ENCODE results near the gene ZNF385A. TPM values are rescaled to one million over a fixed set of nuclear protein-coding genes. Genes with fewer than 3 reads are reported as not detected.

The ZNF385A gene
- total and polyA plus RNA-seq, 9 of the 15 experiments (the other 6 are each of a cell fraction or from before 2014, with no cell fraction given): 1.0 to 111 (median 7.7) TPM

GRCh38 chr12:54337280-54337842 is 47.2 kb downstream of the ZNF385A start (continued):
- TF ChIP-seq, protein P1, sequence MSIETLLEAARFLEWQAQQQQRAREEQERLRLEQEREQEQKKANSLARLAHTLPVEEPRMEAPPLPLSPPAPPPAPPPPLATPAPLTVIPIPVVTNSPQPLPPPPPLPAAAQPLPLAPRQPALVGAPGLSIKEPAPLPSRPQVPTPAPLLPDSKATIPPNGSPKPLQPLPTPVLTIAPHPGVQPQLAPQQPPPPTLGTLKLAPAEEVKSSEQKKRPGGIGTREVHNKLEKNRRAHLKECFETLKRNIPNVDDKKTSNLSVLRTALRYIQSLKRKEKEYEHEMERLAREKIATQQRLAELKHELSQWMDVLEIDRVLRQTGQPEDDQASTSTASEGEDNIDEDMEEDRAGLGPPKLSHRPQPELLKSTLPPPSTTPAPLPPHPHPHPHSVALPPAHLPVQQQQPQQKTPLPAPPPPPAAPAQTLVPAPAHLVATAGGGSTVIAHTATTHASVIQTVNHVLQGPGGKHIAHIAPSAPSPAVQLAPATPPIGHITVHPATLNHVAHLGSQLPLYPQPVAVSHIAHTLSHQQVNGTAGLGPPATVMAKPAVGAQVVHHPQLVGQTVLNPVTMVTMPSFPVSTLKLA (conservative IDR thresholded peaks at IDR 0.05): peak in 1 of 2 experiments; percentile 49; a peak in 3 of 4 replicates
- no peak for TF ChIP-seq SAP30 (IDR thresholded peaks at IDR 0.05; ENCODE audit: borderline replicate concordance, insufficient read depth, low read depth, low read length, poor library complexity, severe bottlenecking)
- 0 out of 2 replicates have a peak, but pooled peaks have one; percentile 40 for TF ChIP-seq RB1 (IDR thresholded peaks at IDR 0.05; ENCODE audit: low read depth)
- TF ChIP-seq, protein P2, sequence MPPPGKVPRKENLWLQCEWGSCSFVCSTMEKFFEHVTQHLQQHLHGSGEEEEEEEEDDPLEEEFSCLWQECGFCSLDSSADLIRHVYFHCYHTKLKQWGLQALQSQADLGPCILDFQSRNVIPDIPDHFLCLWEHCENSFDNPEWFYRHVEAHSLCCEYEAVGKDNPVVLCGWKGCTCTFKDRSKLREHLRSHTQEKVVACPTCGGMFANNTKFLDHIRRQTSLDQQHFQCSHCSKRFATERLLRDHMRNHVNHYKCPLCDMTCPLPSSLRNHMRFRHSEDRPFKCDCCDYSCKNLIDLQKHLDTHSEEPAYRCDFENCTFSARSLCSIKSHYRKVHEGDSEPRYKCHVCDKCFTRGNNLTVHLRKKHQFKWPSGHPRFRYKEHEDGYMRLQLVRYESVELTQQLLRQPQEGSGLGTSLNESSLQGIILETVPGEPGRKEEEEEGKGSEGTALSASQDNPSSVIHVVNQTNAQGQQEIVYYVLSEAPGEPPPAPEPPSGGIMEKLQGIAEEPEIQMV (tag; conservative IDR thresholded peaks at IDR 0.05; ENCODE audit: low read depth): no peak
- TF ChIP-seq HNRNPUL1 (IDR thresholded peaks at IDR 0.05; ENCODE audit: low read length): no peak
- no peak for TF ChIP-seq FOXP1 (CRISPR knock-in tag; IDR thresholded peaks at IDR 0.05)
- peak; percentile 32 for TF ChIP-seq TBP (optimal IDR thresholded peaks at IDR 0.05; ENCODE audit: low read depth, low read length)
- no peak for TF ChIP-seq PCBP1 (IDR thresholded peaks at IDR 0.05; ENCODE audit: low read depth, low read length, poor library complexity, severe bottlenecking)
- 0 out of 2 replicates have a peak, but pooled peaks have one; percentile 29 for TF ChIP-seq GATAD2B (IDR thresholded peaks at IDR 0.05; ENCODE audit: borderline replicate concordance)
- peak; percentile 79 for TF ChIP-seq ARID3A (IDR thresholded peaks at IDR 0.05; ENCODE audit: borderline replicate concordance, low read depth, low read length)
- peak; percentile 36 to 54 for TF ChIP-seq MAZ (CRISPR knock-in tag; conservative IDR thresholded peaks at IDR 0.05 in 1 of 2, IDR thresholded peaks at IDR 0.05 in 1 of 2)
- TF ChIP-seq MED1 (CRISPR knock-in tag; IDR thresholded peaks at IDR 0.05; ENCODE audit: borderline replicate concordance): no peak
- TF ChIP-seq, protein P3, sequence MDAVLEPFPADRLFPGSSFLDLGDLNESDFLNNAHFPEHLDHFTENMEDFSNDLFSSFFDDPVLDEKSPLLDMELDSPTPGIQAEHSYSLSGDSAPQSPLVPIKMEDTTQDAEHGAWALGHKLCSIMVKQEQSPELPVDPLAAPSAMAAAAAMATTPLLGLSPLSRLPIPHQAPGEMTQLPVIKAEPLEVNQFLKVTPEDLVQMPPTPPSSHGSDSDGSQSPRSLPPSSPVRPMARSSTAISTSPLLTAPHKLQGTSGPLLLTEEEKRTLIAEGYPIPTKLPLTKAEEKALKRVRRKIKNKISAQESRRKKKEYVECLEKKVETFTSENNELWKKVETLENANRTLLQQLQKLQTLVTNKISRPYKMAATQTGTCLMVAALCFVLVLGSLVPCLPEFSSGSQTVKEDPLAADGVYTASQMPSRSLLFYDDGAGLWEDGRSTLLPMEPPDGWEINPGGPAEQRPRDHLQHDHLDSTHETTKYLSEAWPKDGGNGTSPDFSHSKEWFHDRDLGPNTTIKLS (IDR thresholded peaks at IDR 0.05; ENCODE audit: borderline replicate concordance, low read depth): peak; percentile 24; the same call in 1 of the 2 replicates
- TF ChIP-seq NEUROD1 (IDR thresholded peaks at IDR 0.05; ENCODE audit: borderline replicate concordance, low read depth, low read length, partially characterized antibody): peak; percentile 50
- TF ChIP-seq CBX8 (IDR thresholded peaks at IDR 0.05; ENCODE audit: borderline replicate concordance, extremely low read depth, low read depth, low read length, poor library complexity, severe bottlenecking): no peak
- TF ChIP-seq NCOA1 (IDR thresholded peaks at IDR 0.05; ENCODE audit: low read depth): peak; percentile 78; the same call in 1 of the 2 replicates
- TF ChIP-seq LEF1 (IDR thresholded peaks at IDR 0.05): peak; percentile 60; the same call in 1 of the 2 replicates
- TF ChIP-seq MTF1 (CRISPR knock-in tag; IDR thresholded peaks at IDR 0.05; ENCODE audit: borderline replicate concordance): no peak
- no peak for TF ChIP-seq ZNF212 (CRISPR knock-in tag; IDR thresholded peaks at IDR 0.05)
- no peak for TF ChIP-seq TAF7 (tag; IDR thresholded peaks at IDR 0.05)
- peak; percentile 85 for TF ChIP-seq CBFA2T3 (IDR thresholded peaks at IDR 0.05)
- 0 out of 2 replicates have a peak, but pooled peaks have one; percentile 19 for TF ChIP-seq SMARCA5 (IDR thresholded peaks at IDR 0.05)
